HG02852 (cell line): ENCODE measurements around the gene PDZD8.
"Not testable (repeated sequence)": the region's sequence is repeated elsewhere in the genome, so short reads cannot be mapped to it uniquely, and the experiment has no call there.

Experiments used
- ATAC-seq: cut with Tn5 transposase; IDR thresholded peaks from one replicate; pipeline ENCODE4 v1.9.1; 2021; ENCODE audit warnings: mild to moderate bottlenecking, moderate library complexity; ENCODE audit not compliant: unreplicated experiment

Gene PDZD8

DNA sequence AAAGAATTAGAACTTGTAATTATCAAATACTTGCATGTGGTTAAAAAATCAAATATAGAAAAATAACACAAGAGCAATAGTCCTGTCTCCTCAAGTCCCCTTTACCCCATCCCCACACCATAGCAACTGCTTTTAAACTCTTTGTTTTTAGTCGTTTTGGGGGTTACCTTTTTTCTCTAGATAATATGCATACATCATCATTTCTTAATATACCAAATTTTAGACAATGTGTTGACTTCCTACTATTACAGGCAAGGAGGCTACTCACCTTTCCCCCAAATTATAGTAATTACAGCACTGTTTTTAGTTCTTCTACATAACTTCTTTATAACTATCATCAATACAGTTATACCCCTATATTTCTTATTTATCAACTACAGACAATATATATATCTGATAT, 77.0 kb downstream of the PDZD8 start:
- ATAC-seq: no peak

DNA sequence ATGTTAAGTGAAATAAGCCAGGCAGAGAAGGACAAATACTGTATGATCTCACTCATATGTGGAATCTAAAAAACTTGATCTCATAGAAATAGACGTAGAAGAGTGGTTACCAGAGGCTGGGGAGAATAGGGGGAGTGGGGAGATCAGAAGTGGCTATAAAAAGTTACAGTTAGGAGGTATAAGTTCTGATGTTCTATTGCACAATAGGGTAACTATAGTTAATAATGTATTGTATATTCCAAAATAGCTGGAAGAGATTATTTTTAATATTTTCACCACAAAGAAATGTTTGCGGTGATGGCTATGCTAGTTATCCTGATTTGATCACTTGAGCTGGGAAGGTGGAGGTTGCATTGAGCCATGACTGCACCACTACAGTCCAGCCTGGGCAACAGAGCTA, 80.5 kb downstream of the PDZD8 start:
- no peak for ATAC-seq

DNA sequence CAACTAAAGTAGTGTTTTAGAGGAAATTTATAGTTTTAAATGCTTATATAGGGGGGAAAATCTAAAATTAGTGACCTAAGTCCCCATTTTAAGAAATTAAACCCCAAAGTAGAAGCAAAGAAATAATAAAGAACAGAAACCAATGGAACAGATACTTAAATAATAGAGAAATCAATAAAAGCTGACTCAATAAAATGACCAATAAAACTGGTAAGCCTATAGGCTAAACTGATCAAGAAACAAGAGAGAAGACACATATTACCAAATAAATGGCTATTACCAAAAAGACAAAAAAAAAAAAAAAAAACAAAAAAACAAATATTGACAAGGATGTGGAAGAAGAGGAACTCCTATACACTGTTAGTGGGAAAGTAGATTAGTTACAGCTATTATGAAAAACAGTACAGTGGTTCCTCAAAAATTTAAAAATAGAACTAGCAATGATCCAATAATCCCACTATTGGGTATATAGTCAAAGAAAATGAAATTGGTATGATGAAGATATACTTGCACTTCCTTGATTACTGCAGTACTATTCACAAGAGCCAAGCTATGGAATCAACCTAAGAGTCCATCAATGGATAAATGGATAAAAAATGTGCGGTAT, 81.1 kb downstream of the PDZD8 start:
- no peak for ATAC-seq

DNA sequence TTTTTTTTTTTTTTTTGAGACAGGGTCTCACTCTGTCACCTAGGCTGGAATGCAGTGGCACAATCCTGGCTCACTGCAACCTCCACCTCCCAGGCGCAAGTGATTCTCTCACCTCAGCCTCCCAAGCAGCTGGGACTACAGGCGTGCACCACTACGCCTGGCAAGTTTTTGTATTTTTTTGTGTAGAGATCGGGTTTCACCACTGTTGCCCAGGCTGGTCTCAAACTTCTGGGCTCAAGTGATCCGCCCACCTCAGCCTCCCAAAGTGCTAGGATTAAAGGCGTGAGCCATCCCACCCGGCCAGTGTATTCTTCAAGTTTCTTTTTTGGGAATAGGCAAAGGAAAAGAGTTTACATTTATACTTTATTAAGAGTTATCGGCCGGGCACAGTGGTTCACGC, 84.4 kb downstream of the PDZD8 start:
- ATAC-seq: not testable (repeated sequence)

DNA sequence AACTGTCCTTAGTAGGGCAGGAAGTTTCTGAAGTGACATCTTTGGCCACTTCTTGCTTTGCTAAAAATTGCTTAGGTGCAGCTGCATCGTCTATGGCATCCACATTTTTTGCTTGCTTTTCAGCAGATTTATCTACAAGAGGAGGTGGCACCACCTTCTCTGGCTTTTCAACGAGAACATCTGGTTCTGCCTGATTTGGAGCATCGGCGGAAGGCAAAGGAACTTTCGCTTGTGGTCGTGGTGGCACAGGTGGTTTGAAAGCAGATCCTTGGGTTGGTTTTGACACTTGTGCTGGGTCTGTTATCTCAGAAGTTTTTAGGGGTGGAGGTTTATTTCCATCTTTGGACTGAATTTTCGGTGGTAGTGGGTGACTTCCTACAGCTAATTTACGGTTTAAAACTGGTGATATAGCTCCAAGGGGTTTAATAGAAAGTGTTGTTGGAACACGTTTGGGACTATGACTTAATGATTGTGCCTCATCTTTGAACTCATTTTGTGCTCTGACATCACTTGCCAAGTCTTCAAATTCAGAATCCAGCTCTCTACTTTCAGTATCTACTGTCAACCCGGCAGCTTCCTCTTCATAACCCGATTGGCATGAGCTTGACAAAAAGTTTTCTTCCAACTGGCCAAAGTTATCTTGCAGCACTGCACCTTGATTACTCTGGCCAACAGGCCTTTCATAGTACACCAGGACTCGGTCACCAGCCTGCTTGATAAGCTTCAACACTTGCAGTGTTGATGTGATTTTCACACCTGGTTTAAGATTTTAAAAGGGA, 90.3 kb downstream of the PDZD8 start:
- no peak for ATAC-seq

DNA sequence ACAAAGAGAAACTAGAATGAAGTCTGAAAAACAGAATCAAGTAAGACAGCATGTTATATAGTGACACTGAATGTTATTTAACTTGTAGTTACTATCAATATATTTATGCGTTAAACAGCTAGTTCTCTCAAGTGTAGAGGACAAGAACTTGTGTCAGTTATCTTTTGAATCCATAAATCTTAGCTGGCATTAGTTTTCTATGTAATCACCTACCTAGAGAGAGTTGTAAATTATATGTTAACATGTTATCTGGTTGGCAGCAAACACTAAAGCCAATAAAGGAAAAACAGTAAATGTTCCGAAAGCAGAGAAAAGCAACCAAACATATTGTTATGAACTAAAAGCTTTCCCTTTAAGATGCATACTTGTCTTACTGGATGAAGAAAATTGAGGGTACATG, 97.6 kb downstream of the PDZD8 start:
- no peak for ATAC-seq

DNA sequence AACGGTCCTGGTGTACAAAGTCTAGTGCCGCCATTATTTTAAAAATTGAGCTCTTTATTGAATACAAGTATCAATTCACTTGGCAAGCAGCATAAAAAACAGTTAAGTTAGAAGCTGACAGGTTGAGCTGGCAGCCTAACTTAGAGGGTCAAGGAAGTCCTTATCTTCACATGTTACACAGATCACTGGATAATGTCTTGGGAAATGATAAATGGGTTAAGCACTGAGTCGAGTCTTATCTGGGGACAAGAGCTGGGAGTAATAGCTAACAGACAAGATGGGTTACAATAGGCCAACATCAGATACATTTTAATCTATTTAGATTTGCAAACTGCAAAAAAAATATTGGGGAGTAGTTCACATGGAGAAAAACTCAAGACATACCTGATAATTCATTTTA, 100.1 kb downstream of the PDZD8 start:
- no peak for ATAC-seq

DNA sequence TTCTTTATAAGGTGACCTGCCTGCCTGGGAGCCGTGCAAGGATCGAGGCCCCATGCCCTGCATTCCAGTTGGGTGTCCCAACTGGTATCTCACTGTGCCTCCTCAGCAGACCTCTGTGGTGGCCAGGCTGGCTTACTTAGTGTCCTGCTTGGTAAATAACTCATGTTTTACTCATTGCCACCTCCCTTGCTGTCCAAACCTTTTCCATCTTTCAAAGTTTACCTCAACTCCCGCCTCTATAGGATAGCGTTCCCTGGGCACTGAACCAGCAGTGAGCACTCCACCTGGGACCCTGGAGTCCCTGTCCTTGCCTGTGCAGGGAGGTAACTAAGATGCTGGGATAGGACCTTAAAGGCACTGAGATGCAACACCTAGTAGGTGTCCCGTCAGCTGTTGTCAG, 100.7 kb downstream of the PDZD8 start:
- no peak for ATAC-seq

DNA sequence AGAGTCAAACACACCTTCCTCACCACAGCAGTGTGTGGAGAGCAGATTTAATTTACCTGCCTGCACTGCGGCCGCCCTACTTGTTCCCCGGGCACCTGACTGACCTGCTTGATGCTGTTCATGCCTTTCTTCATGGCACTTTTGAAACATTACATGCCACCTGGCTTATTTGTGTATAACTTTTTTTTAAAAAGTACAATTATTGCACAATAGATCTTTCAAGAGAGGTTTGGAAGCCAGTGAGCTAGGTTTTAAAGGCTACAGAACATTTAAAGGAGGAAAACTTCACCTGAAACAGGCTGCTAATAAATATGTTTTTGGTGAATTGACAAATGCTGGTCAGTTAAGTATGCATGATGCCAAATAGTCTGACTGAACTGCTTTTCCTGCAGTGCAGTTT, 101.3 kb downstream of the PDZD8 start:
- ATAC-seq: no peak

DNA sequence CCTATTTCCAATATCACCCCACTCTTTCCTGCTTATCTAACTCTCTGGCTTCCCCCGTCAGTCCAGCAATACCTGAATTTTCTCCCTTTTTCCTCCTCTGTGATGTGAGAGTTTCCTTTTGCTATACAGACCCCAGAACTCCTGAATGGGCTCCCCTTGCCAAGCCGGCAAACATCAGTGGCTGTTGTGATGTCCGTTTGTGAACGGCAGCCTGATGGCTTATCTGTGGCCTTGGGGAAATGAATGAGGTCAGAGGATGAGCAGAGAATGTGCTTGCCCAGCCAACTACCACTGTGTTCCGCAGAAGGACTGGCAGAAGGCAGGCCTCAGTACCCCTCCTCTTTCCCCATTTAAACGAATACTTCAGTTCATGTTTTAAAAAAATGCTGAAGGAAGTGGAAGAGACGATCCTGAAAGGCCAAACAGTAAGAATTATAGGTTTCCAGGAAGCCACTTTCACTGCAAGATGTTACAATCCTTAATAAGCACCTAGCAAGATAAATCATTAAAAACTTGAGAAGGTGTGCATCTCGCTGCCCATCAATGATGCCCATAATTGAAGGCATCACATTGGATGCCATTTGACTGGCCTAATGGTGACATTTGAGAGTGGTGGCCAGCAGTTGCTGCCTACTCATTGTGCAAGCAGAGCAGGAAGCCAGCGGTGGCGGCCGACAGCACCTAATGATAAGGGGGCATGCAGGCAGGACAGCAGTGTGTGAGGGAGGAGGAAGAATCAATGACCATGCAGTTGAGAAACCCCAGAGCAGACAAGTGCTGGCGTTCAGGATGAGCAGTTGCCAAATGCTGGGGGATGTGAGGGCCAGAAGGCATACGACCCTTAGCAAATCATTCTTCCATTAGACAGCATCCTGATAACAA, 102.8 kb downstream of the PDZD8 start:
- no peak for ATAC-seq

DNA sequence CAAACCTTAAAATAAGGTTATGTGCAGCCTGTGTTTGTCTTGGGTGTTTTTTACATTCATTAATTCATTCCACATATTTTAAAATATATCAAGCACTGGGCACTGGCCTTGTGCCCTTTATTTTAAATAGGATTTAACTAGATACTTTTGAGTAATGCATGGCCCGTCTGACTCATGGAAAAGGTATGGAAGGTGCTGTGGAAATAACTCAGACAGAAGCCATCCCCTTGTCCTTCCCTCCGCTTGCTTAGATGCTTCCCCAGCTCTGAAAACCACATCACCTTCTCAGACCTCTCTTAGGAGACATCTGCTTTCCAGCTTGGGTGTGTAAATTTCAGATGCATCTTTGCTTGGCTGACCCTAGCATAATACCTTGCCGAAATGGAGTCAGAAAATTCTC, 103.8 kb downstream of the PDZD8 start:
- no peak for ATAC-seq

DNA sequence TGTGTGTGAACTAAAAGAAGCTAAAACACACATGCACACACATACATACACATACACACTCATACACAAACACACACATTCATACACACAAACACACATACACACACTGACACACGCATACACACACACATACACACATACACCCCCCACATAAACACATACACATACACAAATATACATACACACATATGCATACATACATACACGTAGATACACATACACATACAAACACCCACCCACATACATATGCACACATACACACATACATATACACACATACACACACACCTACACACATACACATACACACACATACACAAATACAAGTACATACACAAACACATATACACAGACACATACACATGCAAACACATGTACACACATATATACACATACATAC, 106.3 kb downstream of the PDZD8 start:
- no peak for ATAC-seq

DNA sequence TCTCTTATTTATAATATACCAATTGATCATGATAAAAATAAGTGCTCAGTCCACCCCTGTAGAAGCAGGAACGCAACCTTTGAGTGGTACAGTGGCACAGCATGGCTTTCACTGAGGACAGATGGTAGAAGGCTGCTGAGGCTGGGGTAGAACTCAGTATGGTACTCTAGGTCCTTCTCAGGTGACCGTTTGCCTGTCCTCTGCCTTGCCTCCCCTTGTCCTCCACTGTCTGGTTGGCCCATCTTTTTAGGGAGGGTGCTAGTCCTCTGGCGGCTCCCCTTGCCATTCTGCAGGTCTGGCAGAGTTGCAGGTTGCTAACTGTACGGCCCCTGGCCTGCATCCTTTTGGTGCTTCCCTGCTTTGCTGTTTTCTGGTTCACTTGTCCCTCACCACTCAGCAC, 107.0 kb downstream of the PDZD8 start:
- no peak for ATAC-seq

DNA sequence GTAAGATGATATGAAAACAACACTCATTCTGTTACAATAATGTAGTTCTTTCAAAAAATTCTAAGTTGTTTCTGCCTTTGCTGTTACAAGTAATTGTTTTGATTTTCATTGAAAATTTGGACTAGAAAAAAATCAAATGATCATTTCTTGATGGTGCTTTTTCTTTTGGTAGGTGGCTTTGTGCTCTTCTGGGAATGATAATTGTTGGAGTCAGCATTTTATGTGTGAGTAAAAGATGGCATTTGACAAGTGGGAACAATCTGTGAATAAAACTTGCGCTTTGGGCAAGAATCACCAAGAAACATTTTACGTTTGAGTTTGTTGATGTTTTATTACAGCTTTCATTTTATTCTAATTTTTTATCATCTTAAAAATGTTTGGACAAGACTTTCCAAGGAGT, 108.4 kb downstream of the PDZD8 start:
- ATAC-seq: no peak

DNA sequence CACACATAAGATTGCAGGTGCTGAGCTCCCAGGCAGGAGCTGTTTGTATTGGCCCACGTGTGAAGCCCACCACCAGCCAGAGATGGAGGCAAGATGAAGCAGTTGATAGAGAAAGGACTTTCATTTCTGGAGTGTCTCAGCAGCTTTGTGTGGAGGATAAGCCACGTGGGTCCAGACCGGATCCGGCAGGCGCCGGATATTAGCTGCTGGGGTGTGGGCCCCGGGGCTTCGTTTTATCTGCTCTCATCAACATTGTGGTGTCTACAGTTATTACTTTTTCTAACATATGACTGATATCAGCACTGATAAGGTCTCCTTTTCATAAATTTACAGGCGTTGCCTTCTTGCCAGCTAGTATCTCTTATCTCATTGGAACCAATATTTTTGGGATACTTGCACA, 108.8 kb downstream of the PDZD8 start:
- ATAC-seq: no peak

DNA sequence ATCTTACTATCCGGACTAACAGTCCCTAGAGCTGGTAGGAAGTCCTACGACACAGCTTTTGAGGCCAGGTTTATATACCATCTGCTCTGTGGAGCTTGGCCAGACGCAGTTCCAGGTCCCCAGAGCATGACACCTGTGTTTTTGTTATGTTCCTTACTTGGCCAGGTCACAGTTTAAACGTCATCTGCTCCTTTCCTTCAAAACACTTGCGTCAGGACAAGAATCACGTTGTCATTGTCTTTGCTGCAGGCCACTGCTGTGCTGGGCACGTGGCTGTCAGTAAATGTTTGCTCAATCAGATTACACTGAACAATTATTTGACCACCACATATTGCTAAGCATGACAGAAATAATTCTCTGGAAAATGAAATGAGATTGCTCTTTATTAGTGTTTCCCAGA, 110.5 kb downstream of the PDZD8 start:
- no peak for ATAC-seq

DNA sequence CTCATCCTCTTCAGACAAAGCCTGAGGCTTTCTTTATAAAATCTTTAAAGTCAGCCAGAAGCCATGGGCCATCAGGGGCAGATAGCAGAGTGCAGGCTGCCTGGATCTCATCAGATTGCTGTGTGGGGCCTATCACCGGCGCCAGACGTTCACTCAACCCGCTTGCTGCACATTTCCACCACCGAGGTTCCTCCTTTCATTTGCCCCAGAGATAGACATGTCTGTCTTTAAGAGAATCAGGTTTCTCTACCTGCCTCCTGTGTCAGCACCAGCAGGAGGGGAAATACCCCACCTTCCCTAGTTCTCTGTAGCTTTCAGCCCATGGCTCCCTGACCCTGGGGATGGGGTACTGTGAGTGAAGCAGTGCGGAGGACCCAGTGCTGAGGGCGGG, 112.3 kb downstream of the PDZD8 start:
- no peak for ATAC-seq

DNA sequence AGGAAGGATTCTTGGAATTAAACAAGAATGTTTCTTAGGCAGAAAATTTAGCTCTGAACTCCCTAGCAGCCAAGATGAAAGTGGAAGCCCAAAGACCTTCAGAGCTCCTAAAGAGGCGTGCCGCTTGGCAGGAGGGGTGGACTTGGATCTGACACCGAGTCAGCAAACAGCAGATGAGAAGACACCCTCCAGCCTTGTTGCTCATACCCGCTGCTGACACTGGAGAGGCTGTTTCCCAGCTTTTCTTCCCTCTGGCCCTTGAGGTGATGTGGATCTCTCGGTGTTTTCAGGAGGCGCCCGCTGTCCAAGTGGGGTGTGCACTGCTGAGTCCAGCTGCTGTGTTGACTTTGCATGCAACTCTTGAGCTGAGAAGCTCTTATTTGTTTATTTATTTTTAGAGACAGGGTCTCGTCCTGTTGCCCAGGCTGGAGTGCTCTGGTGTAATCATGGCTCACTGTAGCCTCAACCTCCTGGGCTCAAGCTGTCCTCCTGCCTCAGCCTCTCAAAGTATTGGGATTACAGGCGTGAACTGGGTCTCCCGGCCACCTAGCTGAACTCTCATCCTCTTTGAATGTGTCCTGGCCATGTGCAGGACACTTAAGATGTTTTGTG, 112.8 kb downstream of the PDZD8 start:
- no peak for ATAC-seq

DNA sequence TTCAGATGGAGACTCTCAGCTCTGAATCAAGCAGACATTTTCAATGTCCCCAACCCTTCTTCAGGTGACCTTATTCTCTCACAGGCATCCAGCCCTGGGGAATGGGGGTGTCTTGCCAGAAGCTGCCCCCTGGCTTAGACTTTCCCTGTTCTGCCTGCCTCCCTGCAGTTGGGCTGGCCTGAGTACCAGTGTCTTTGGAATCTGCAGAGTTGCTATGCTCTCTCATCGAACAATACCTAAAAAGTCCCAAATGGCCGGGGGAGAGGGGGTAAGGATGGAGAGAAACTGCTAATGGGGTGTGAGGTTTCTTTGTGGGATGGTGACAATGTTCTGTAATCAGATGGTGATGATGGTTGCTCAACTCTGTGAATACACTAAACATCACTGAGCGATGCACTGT, 113.7 kb downstream of the PDZD8 start:
- no peak for ATAC-seq

DNA sequence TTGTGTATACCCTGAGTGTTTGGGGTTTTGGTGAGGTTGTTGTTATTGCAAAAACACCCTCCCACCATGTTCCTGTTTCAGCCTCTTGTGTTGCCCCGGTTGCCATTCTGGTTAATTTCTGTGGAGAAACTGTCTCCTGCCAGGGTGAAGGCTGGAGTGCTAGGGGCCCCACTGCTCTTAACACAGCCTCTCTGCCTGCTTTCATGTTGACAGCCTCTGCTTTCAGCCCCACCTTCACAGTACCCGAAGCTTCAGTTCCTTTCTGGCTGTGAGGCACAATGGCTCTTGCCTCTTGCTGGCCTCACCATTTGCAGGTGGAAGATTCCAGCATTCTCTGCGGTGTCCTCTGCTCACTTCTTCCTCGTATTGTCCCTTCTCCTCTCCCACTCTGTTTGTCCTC, 115.2 kb downstream of the PDZD8 start:
- peak; percentile 51 for ATAC-seq

DNA sequence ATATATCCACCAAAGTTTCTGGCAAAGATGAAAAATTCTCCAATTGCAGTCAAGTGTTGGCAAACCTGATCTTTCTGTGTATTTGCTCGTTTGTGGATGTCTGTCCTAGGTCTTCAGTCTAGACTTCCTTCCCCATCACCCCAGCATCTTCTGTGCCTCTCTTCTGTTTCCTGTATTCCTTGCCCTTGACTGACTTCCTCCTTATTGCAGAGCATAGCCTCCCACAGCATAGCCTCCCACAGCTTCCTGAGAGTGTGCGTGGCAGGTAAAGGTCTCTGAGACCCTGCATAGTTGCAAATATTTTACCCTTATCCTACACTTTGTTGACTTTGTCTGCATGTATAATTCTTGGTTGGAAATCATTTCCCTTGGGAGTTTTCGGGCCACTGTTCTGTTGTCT, 116.0 kb downstream of the PDZD8 start:
- no peak for ATAC-seq

DNA sequence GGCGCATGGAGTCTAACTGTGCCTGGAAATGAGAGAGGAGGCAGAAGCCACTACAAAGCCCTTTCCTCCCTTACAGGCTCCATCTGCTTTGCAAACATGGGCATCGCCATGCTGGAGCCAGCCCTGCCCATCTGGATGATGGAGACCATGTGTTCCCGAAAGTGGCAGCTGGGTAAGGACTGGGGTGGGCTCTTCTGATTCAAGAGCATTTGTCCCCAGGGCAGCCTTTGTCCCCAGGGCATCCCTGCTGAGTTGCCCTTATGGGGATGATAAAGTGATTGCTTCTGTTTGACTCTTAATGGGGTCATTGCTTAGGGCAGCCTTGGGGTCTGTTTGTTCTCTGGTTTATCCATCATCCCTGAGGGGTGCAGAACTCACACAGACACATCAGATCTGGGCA, 117.5 kb downstream of the PDZD8 start:
- ATAC-seq: no peak
